GM13976 (cell line): Measurements from ENCODE around the gene ASTN2.

Experiments
- DNase-seq: peaks from one replicate; pipeline ENCODE4 v3.0.0; 2012; ENCODE audit warnings: low spot score
- CTCF ChIP-seq: IDR thresholded peaks from 2 replicates; pipeline ENCODE4 v1.5.1; 2012; ENCODE audit warnings: borderline replicate concordance, mild to moderate bottlenecking; ENCODE audit not compliant: insufficient read depth; ENCODE audit errors: extremely low read depth, missing control alignments, control extremely low read depth
- in situ Hi-C: fragments of 300-500 bp; cut with MboI; formaldehyde crosslinking; loops from one replicate; pipeline ENCODE4 v1.12.0; 2022; ENCODE audit warnings: low sequenced_read_pairs, mixed read lengths, inconsistent platforms; ENCODE audit not compliant: unreplicated experiment

ASTN2 gene

GRCh38 chr9:116724123-116724522 is 690.7 kb downstream of the ASTN2 start:
- no peak for TF ChIP-seq CTCF
- no peak for DNase-seq
- in situ Hi-C loops, result no loop called here

GRCh38 chr9:116721944-116722343 is 692.9 kb downstream of the ASTN2 start:
- no peak for DNase-seq
- in situ Hi-C loops, result no loop called here
- no peak for TF ChIP-seq CTCF

GRCh38 chr9:116721411-116721810 is 693.4 kb downstream of the ASTN2 start:
- TF ChIP-seq CTCF, result no peak
- in situ Hi-C loops, result no loop called here
- no peak for DNase-seq

- TF ChIP-seq CTCF, result no peak
- DNase-seq, result no peak
- in situ Hi-C loops, result no loop called here
These were observed 694.7 kb downstream of the ASTN2 start for GRCh38 chr9:116720111-116720510.

- DNase-seq, result no peak
- TF ChIP-seq CTCF, result no peak
These were observed 696.7 kb downstream of the ASTN2 start for GRCh38 chr9:116718111-116718510.

GRCh38 chr9:116717150-116717549 is 697.7 kb downstream of the ASTN2 start:
- DNase-seq, result no peak
- in situ Hi-C loops, result no loop called here
- TF ChIP-seq CTCF, result no peak

More at GRCh38 chr9:116718111-116718510, 696.7 kb downstream of the ASTN2 start:
- in situ Hi-C loops, result no loop called here

GRCh38 chr9:116716438-116716837 is 698.4 kb downstream of the ASTN2 start:
- no peak for DNase-seq
- no peak for TF ChIP-seq CTCF
- in situ Hi-C loops, result no loop called here
